ENCODE data around the gene BCL7A.

BCL7A gene

DNA sequence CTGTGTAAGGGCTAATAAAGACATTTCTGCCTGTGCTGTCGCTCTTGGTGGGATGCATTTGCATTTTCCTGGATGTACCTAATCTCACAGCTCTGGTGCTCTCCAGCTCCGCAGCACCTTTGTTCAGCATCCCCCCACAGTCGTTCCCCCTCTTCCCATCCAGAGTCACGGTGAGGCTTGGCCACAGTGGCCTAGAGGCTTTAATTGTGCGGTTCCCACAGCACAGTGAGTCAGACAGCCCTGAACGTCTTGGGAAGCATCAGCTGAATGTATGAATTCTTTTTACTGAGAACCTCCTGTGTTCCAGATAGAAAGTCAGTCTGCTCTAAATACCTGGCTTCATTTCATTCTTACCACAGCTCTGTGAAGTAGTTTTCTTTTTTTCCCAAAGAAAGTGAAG lies 85.6 kb downstream of the BCL7A start:
- peak in 1 of 10 donors; percentile 31 for DNase-seq
- intact Hi-C loops (cut with DNase I): no loop called here

DNA sequence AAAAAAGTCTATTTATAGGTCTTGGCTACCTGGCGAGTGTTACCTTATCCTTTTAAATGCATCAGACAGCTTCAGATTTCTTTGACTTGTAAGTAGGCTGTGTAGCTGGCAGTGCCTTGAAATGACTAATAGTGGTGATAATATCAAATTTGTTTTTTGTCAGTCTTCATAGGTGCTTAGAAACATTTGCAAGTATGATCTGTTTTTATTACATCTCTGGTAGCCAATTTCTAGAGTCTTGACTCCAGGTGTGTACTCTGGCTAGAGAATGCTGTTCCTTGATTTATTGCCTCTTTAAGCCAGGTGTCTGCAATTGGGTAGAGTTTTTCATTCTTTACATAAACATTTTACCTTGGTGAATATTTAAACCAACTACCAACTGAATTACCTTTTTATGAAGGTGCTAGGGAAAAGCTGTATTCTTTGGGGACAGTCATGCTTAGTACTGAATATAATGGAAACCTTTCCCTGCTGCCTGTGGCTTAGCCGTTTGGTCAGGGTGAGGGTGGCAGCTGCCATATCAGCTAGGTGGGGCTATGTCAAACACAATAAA lies 89.5 kb downstream of the BCL7A start:
- no peak for DNase-seq
- intact Hi-C loops (cut with DNase I): no loop called here
